ENCODE data around the gene PAX7.

DNA sequence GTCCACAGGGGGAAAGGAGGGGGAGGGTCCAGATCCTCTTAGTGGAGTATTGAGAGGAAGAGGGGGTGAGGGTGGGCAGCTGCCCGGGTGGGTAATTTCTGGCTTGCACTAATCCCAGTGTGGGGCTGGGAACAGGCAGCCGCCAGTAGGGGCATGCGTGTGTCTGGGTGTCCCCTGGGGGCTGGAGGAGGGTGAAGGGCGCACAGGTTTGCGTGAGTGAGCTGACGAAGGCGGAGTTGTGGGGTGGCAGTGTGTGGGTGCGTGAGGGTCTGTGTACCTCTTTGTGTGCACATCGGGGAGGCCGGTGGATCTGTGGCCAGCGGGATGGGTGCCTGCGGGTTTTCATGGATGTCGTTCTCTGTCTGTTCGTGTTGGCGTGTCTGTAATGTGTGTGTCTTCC lies 97.3 kb downstream of the PAX7 start:
- TF ChIP-seq, protein P1, sequence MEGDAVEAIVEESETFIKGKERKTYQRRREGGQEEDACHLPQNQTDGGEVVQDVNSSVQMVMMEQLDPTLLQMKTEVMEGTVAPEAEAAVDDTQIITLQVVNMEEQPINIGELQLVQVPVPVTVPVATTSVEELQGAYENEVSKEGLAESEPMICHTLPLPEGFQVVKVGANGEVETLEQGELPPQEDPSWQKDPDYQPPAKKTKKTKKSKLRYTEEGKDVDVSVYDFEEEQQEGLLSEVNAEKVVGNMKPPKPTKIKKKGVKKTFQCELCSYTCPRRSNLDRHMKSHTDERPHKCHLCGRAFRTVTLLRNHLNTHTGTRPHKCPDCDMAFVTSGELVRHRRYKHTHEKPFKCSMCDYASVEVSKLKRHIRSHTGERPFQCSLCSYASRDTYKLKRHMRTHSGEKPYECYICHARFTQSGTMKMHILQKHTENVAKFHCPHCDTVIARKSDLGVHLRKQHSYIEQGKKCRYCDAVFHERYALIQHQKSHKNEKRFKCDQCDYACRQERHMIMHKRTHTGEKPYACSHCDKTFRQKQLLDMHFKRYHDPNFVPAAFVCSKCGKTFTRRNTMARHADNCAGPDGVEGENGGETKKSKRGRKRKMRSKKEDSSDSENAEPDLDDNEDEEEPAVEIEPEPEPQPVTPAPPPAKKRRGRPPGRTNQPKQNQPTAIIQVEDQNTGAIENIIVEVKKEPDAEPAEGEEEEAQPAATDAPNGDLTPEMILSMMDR (IDR thresholded peaks at IDR 0.05): no peak
- TF ChIP-seq EP300 (IDR thresholded peaks at IDR 0.05): no peak
